GM20000 (cell line): ENCODE results near the gene WDR82.

Source experiments
- DNase-seq: peaks from one replicate; pipeline ENCODE4 v3.0.0; 2012; ENCODE audit warnings: low spot score
- TF ChIP-seq, protein P1 (sequence below): IDR thresholded peaks from 2 replicates; pipeline ENCODE4 v1.5.1; 2012; ENCODE audit warnings: mild to moderate bottlenecking, control low read depth; ENCODE audit errors: extremely low read depth, missing control alignments

The WDR82 gene

DNA sequence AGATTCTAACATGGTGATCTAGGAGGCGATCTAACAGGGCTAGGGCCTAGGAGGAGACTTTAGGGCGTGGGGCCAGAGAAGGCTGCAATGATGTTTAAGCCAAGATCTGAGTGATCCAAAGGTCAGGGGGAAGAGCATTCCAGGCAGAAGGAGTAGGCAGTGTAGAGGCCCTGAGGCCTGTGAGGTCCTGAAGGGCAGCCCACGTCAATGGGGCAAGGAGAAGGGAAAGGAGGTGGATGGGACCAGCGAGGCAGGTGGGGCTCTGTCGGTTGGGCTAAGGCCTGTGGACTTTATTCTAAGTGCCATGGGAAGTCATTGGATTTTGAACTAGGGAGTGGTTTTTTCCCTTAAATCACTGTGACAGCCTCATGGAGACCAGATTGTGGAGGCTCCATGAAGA is 27.5 kb upstream of the WDR82 start:
- TF ChIP-seq, protein P1, sequence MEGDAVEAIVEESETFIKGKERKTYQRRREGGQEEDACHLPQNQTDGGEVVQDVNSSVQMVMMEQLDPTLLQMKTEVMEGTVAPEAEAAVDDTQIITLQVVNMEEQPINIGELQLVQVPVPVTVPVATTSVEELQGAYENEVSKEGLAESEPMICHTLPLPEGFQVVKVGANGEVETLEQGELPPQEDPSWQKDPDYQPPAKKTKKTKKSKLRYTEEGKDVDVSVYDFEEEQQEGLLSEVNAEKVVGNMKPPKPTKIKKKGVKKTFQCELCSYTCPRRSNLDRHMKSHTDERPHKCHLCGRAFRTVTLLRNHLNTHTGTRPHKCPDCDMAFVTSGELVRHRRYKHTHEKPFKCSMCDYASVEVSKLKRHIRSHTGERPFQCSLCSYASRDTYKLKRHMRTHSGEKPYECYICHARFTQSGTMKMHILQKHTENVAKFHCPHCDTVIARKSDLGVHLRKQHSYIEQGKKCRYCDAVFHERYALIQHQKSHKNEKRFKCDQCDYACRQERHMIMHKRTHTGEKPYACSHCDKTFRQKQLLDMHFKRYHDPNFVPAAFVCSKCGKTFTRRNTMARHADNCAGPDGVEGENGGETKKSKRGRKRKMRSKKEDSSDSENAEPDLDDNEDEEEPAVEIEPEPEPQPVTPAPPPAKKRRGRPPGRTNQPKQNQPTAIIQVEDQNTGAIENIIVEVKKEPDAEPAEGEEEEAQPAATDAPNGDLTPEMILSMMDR, result no peak
- no peak for DNase-seq

DNA sequence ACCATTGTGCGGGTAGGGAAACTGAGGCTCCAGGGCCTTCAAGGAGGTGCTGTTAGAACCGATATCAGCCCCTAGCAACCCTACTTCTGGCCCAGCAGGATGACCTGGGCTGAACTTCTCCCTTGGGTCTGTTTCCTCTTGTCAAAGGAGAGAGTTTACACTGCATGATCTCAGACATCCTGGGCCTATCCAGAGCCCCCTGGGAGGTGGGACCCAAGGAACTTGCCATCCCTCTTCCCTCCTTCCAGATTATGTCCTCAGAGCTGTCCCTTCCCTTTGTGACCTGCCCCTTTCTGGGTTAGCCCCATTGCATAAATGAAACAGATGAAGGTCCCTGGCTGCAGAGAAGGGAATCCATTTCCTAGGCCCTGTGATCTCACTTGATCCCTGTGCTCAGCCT is 25.4 kb upstream of the WDR82 start:
- TF ChIP-seq, protein P1, result no peak
- DNase-seq, result no peak

DNA sequence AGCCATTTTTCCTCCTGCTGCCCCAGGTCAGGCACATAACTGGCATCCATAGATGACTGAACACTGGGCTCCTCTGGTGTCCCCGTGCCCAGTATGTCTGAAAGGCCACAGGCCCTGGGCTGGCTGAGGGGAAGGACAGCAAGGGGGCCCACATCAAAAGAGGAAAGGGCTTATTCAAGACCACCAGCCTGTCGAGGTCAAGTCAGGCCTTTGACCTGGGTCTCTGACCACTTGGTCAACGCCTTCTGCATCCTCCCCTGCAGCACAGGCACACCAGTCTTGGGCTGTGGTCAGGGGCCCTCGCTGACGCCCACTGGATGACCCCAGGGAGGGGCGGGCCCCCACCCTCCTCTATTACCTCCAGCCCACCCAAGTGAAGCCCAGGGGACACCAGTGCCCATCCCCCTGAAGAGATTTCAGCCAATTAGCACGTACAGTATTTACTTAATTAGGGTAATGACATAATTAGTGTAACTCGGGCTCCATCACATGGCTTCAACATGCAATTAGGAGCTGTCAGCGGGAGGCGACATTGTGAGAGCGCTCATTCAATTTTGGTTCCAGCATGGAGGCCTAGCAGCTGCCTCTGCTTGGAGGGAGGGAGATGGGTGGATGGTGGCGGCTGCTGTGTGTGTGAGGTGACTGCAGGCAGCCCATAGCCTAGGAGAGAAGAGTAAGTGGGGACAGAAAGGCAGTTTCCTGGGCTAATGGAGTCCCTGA is 24.1 kb upstream of the WDR82 start:
- TF ChIP-seq, protein P1, result no peak
- DNase-seq, result no peak

DNA sequence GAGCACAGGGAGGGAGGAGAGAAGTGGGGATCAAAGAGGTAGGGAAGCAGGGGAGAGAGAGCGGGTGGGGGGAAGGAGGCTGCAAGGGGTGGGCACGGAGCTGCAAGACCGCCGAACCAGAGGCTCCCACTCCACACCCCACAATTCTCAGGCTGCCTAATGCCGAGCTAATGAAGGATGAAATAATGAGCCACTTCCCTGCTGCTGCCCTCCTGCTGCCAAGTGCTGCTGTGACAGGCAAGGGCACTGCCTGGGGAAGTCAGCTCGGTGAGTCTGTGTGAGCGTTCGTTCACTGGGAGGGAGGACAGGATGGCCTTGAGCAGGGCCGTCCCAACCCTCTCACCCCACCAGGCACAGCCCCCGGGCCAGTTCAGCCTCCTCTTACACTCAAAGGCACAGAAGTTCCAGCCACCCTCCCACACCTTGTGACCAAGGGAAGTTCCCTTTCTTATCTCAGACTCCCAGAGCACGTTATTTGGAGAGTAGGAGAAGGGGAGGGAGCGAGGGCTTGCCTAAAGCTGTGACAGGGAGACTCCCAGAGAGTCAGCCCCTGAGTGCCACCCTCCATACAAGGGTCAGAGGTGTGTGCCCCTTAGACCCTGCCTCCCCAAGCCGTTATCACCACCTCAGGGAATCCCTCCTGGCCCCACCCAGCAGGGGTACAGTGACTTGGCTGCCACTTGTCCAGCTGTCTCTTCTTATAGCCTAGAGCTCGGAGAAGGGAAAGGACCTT is 21.6 kb upstream of the WDR82 start:
- peak; percentile 41 for DNase-seq
- TF ChIP-seq, protein P1, result no peak

- TF ChIP-seq, protein P1, result no peak
Measured at GRCh38 chr3:52299247-52299878, 20.9 kb upstream of the WDR82 start.

GRCh38 chr3:52298149-52299098 is 20.0 kb upstream of the WDR82 start:
- DNase-seq, result no peak
- TF ChIP-seq, protein P1, result no peak

More at GRCh38 chr3:52299247-52299878, 20.9 kb upstream of the WDR82 start:
- DNase-seq, result no peak
